HG02763 (cell line): ENCODE results near the gene LCE3D.
"Not testable (repeated sequence)": the region's sequence is repeated elsewhere in the genome, so short reads cannot be mapped to it uniquely, and the experiment has no call there.

Experiments
- ATAC-seq: cut with Tn5 transposase; IDR thresholded peaks from one replicate; pipeline ENCODE4 v1.9.1; 2021; ENCODE audit warnings: mild to moderate bottlenecking, moderate library complexity; ENCODE audit not compliant: unreplicated experiment

LCE3D gene

DNA sequence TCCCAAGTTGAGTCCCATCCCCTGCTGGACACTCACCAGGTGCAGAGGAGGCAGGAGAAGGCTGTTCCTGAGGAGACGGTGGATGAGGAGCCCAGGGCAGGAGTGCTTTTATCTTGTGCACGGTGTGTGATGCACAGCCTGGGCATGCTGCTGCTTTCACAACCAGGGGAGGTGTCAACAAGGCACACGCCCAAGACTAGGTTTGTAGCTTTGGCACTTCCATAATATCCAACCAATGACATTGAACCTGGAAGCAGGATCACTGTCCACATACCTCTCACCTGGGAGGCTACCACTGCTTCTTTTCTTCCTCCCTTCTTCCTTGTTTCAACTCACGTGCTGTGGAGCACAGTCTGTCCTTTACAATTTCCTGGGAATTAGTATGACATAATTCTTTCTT lies at the start of gene LCE3D:
Gene LCE3D, minus strand, starts transcription at position 84 of the 400 bp plus-strand sequence. CDS start 580 bp downstream, outside the sequence.
- ATAC-seq, result no peak

GRCh38 chr1:152626744-152627143 lies 46.4 kb upstream of the LCE3D start:
- ATAC-seq, result no peak

- no peak for ATAC-seq
Measured at GRCh38 chr1:152623203-152623844, 43.0 kb upstream of the LCE3D start.

DNA sequence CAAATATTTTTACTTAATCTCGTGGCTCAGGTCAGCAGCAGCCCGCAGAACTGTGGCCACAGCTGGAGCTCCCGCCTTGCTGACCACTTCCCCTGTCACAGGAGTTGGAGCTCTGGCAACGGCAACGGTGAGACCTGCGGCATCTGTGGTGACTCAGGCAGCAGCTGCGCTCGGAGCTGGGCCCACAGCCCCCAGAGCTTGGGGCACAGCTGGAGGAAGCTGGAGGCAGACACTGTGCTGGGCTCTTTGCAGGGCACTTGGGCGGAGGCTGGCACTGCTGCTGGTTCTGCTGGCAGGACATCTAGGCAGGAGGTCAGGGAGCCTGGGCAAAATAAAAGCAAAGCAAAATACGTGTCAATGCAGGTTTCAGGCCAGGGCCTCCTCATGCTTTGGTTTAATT lies 42.5 kb upstream of the LCE3D start, which contains the start of gene LCE3A:
Gene LCE3A, minus strand, starts transcription at position 301 of the 400 bp plus-strand sequence. Its CDS starts 0 bp downstream, at position 301.
- no peak for ATAC-seq

DNA sequence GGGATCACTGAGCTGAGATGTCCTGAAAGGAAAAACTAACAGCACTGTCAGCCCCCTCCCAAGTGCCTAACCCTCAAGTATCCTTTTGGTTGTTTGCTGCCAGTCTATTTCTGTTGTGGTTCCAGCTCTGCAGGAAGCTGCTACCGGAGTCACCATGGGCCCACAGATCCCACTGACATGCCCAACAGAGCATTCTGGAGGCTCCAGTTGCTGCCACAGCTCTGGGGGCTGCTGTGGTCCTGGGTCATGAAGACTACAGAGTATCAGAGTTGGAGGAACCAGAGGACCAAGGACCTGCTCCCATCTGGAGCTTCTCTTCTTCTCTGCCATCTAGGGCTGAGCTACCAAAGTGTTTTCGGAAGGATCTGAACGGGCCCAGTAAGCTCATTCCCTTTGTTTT lies 41.7 kb upstream of the LCE3D start:
- ATAC-seq, result no peak

DNA sequence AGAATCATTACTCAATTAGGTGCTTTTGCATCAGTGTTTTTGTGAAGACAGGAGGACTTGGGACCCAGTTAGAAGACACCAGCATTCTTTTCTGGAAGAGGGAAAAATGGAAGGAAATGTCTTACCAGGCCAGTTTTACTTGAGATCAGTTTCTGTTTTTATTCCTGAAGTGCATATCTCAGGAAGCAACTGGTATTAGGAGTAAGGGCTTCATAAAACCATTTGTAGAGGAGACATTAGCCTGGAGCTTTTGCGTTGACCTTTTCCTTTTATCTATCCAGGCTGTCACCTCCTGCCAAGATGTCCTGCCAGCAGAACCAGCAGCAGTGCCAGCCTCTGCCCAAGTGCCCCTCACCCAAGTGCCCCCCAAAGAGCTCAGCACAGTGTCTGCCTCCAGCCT lies 33.2 kb upstream of the LCE3D start, which contains the start of gene LCE3B:
Gene LCE3B, plus strand, starts transcription at position 301 of the 400 bp plus-strand sequence. Its CDS starts 0 bp downstream, at position 301.
- no peak for ATAC-seq

GRCh38 chr1:152599934-152600333 lies 19.6 kb upstream of the LCE3D start, which contains the start of gene LCE3C:
TSS of gene LCE3C (plus strand) at chr1:152600234. CDS start at chr1:152600732, 498 bp downstream.
- ATAC-seq, result no peak

DNA sequence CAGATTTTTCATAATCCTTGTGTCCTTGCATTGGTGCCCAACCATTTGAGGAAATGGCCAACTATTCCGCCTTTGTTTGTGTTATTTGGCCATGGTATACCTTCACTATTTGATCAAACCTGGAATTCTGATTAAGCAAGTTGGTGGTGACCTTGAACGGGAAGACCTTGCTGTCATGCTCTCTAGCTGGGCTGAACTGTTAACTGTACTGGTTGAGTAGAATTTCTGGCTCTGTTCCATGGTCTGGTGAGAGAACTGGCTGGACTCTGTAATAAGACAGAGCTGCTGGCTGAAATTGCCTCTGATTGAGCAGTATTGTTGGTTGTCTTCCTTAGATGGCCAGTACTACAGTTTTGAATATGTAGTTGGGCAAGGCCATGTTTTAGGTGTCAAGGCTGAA lies 16.7 kb upstream of the LCE3D start:
- ATAC-seq, result no peak

DNA sequence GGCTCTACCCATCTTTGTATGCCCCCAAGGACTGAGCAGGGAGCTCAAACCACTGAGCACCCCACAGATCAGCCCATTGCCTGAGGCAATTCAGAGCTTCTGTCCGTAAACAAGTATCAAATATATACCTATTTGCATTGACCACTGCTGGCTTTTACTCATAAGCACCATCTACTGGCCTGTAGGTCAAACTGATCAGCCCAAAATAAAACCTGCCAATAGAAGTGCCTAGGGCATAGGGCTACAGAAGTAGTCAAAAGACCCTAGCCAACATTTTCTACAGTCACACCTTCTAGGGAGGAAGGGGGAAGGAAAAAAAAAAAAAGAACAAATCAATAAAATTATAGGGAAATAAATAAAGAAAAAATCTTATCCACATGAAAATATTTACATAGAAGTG lies 5.3 kb upstream of the LCE3D start:
- no peak for ATAC-seq

DNA sequence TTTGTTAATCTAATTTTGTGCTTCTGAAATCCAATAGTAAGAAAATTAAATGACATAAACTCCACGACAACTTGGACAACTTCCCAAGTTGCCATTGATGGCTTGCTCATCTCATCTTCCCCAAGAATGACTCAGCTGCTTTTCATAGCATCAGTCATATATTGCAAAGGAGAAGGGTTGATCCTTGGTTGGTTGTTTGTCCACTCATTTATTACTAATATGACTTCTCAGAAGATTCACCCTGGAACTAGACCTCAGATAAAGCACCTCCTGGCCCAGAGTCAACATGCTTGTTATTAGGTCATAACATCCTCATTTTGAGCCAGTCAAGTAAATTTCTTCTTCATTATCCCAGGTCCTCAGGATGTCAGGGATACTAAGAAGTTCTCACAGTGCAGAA lies 2.3 kb upstream of the LCE3D start:
- ATAC-seq, result no peak

GRCh38 chr1:152579526-152579925 lies 790 bp downstream of the LCE3D start:
- ATAC-seq, result not testable (repeated sequence)

DNA sequence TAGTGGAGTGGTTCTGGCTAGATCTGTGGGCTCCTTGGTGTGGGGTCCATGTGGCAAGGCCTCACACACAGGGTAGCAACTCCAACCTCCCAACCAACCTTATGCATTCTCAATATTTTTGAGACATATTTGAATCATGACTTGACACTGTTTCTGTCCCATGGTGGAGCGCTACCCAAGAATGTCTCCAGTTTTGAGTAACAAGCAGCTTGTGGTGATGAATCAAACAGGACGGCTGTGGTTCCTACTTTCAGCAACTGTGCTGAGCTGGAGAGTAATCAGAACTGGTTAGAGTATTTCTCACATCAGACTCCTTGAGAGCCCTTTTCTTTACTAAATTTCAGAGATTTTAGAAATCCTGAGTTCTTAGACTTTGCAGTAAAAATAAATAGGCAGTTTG lies 3.1 kb downstream of the LCE3D start:
- no peak for ATAC-seq

- no peak for ATAC-seq
Measured at GRCh38 chr1:152566681-152567080, 13.6 kb downstream of the LCE3D start, which contains the start of gene LCE3E. TSS of gene LCE3E (minus strand) at chr1:152566780. CDS start at chr1:152566208, 572 bp downstream.

DNA sequence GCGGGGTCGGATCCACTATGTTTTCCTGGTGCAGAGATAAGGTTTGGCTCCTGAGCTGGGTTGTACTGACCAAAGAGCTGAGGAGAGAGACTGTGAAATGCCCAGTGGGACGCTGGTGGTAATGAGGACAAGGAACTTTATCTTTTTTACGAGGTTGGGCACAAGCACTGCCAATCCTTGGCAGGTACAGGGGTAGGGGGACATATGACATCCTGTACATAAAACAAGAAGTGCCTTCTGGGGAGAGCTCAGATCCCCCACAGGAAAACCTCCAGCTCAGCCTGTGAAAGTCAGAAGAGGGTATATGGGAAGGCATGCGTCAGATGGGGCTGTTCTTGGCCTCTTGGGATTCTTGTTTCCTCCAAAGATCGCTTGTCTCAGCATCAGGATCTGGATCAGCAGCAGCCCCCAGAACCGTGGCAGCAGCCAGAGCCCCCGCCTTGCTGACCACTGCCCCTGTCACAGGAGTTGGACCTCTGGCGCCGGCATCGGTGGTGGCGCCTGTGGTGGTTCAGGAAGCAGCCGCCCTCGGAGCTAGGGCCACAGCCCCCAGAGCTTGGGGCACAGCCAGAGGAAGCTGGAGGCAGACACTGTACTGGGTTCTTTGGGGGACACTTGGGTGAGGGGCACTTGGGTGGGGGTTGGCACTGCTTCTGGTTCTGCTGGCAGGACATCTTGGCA lies 14.6 kb downstream of the LCE3D start:
- ATAC-seq, result no peak

DNA sequence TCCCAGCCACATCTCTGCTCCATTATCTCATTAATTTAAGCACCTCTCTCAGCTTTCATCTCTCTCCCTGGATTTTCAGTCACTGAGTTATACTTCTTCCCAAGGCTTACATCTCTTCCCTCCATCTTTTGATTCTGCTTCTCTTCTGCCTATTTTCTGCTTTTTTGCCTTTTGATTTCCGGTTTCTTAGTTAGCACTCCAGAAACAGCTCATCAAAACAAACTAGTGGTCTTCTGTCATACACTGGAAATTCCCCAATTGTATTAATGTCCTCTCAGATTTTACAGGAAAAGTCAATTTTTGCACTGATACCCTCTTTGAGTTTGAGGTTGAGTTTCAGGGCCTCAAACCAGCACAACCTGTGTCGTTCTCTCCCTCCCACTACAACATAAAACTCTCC lies 15.2 kb downstream of the LCE3D start:
- ATAC-seq, result no peak

- not testable (repeated sequence) for ATAC-seq
Measured at GRCh38 chr1:152548358-152548757, 32.0 kb downstream of the LCE3D start.

GRCh38 chr1:152546704-152547103 lies 33.6 kb downstream of the LCE3D start:
- ATAC-seq, result no peak

- ATAC-seq, result no peak
Measured at GRCh38 chr1:152543820-152544219, 36.5 kb downstream of the LCE3D start.

- no peak for ATAC-seq
Measured at GRCh38 chr1:152539901-152540300, 40.4 kb downstream of the LCE3D start.

DNA sequence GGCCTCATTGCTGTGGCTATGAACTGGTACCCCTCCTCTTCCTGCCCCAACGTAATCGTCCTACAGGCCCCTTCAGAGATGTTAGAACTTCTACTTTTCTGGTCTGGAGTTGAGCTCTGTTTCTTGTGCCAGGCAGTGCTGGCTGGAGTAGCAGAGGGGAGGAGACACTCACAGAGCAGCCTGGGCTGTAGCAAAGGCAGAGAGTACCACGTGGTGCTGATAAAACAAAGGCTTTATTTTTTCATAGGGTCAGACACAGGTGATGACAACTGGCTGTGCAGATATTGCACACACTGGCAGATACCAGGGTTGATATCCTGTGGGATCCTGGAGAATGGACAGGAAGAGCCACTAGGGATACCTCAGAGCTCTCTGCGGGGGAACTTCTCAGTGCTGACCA lies 42.8 kb downstream of the LCE3D start:
- no peak for ATAC-seq

GRCh38 chr1:152535774-152536173 lies 44.5 kb downstream of the LCE3D start:
- ATAC-seq, result no peak

DNA sequence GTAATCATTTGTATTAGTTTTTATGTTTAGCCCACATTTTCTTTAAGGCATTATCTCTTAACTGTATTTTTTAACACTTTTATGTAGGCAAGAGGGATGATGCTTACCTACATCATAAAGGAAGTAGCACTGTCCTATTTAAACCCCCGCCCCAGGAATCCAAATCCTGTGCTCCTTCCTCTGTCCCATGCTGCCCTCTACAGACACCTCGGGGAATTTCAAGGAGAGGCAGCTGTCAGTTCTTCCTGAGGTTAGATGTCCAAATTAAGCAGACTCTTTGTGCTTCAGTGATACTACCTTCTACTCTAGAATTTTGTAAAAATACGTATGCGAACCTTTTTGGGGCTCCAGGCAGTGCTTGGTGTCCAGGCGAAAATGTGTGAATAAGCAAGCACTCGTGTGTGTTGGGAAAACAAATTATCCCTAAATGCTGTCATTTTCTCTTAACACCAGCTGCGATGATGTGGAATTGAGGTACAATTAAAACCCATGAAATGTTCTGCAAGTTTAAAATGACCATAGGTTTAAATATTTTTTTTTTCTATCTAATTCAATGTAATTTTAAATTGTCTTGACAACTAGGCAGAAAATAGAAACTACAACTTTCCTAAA lies 46.9 kb downstream of the LCE3D start:
- no peak for ATAC-seq
